HL-60 (cell line): ENCODE data around the gene PRDX6.

Experiments used
- DNase-seq, 2 experiments: peaks; one replicate each; pipeline ENCODE4 v3.0.0-alpha.2; 2010 to 2020; ENCODE audit warnings: low read depth in 1 of 2, low spot score in 1 of 2
- H3K27ac ChIP-seq: fragments of 250-450 bp; sonication (Bioruptor Pico); replicated peaks from 2 replicates; pipeline ENCODE4 v1.5.1; 2020; ENCODE audit warnings: mild to moderate bottlenecking, moderate library complexity
- H3K27me3 ChIP-seq: fragments of 250-450 bp; sonication (Bioruptor Pico); 2 replicates; pipeline ENCODE4 v1.5.1; 2021; ENCODE audit warnings: mild to moderate bottlenecking, moderate library complexity; ENCODE audit not compliant: insufficient read depth, poor library complexity, severe bottlenecking
- H3K4me3 ChIP-seq: replicated peaks from 2 replicates; pipeline ENCODE4 v1.5.1; 2011; ENCODE audit warnings: mild to moderate bottlenecking, control low read depth, low read length; ENCODE audit not compliant: insufficient read depth
- CTCF ChIP-seq: IDR thresholded peaks from one replicate; pipeline ENCODE4 v1.5.1; 2011; ENCODE audit warnings: low read length, control low read depth, inconsistent platforms; ENCODE audit not compliant: insufficient read depth
- GABPA ChIP-seq: IDR thresholded peaks from 2 replicates; pipeline ENCODE4 v1.6.1; 2012; ENCODE audit warnings: low read depth
- POLR2AphosphoS5 ChIP-seq: IDR thresholded peaks from 2 replicates; pipeline ENCODE4 v1.6.1; 2012; ENCODE audit warnings: low read depth
- REST ChIP-seq: IDR thresholded peaks from 2 replicates; pipeline ENCODE4 v1.6.1; 2012; ENCODE audit warnings: low read depth; ENCODE audit not compliant: insufficient replicate concordance
- SPI1 ChIP-seq: IDR thresholded peaks from 2 replicates; pipeline ENCODE4 v1.6.1; 2012; ENCODE audit warnings: low read depth, mild to moderate bottlenecking, borderline replicate concordance

The PRDX6 gene

GRCh38 chr1:173520799-173521198 is 43.7 kb downstream of the PRDX6 start:
- no peak overlapping the region for H3K27ac ChIP-seq
- TF ChIP-seq GABPA (no peak), SPI1 (no peak), CTCF (no peak), REST (no peak), POLR2AphosphoS5 (no peak)
- DNase-seq: no peak
- no peaks in the 10 kb centered on the region for H3K27me3 ChIP-seq
- no peak overlapping the region for H3K4me3 ChIP-seq

- no peak for DNase-seq
- no peaks in the 10 kb centered on the region for H3K27me3 ChIP-seq
- H3K4me3 ChIP-seq: no peak overlapping the region
- TF ChIP-seq SPI1 (no peak), CTCF (no peak), REST (no peak), POLR2AphosphoS5 (no peak), GABPA (no peak)
- no peak overlapping the region for H3K27ac ChIP-seq
Observed at GRCh38 chr1:173523329-173523728, 46.2 kb downstream of the PRDX6 start.

GRCh38 chr1:173525926-173526325 is 48.8 kb downstream of the PRDX6 start:
- no peak overlapping the region for H3K4me3 ChIP-seq
- DNase-seq: no peak
- TF ChIP-seq SPI1 (no peak), REST (no peak), POLR2AphosphoS5 (no peak), GABPA (no peak), CTCF (no peak)
- H3K27ac ChIP-seq: no peak overlapping the region
- H3K27me3 ChIP-seq: no peaks in the 10 kb centered on the region
